Nephron progenitor cell (in vitro differentiated cells): ENCODE measurements around the gene POLR3F.

ENCODE experiments used
- DNase-seq: peaks from one replicate; pipeline ENCODE4 v3.0.0; 2021
- H3K27ac Mint-ChIP-seq: 2 replicates; pipeline ENCODE4 v1.8.0; 2021; ENCODE audit warnings: mild to moderate bottlenecking, moderate library complexity, mixed read lengths
- H3K27me3 Mint-ChIP-seq: 2 replicates; pipeline ENCODE4 v1.8.0; 2021; ENCODE audit warnings: mild to moderate bottlenecking, low read depth, mixed read lengths; ENCODE audit not compliant: poor library complexity
- H3K36me3 Mint-ChIP-seq: 2 replicates; pipeline ENCODE4 v1.8.0; 2021; ENCODE audit warnings: low read depth, mixed read lengths
- H3K4me1 Mint-ChIP-seq: 2 replicates; pipeline ENCODE4 v1.8.0; 2021; ENCODE audit warnings: mixed read lengths
- H3K4me3 Mint-ChIP-seq: 2 replicates; pipeline ENCODE4 v1.8.0; 2021; ENCODE audit warnings: mild to moderate bottlenecking, moderate library complexity, mixed read lengths
- H3K9me3 Mint-ChIP-seq: 2 replicates; pipeline ENCODE4 v1.8.0; 2021; ENCODE audit warnings: mild to moderate bottlenecking, moderate library complexity, mixed read lengths
- CTCF ChIP-seq: fragments of 200-600 bp; sonication (generic); IDR thresholded peaks from 2 replicates; pipeline ENCODE4 v1.5.0; 2021; ENCODE audit warnings: antibody characterized with exemption

Gene POLR3F

DNA sequence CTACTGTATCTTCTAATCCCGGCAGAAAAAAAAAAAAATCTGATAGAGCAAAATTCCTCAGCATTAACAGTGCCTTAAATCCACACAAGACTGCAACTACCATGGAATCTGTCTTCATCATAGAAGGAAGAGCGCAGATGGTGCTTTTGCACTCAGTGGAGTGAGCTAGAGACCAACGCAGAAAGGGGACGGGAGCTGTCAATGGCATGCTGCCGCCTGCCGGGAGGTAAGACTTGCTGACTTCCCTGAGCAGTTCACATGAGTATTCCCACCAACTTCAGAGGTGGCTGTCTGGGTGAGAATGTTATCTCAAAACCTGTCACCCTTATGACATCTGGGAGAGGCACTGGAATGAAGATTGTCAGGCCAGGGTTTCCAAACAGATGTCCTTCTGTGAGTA, 36.0 kb upstream of the POLR3F start:
- H3K36me3 Mint-ChIP-seq: peaks cover 28% of the 10 kb centered on the region
- H3K4me3 Mint-ChIP-seq: no peak overlapping the region
- peaks cover 3% of the 10 kb centered on the region for H3K27me3 Mint-ChIP-seq
- DNase-seq: no peak
- TF ChIP-seq CTCF: no peak
- H3K4me1 Mint-ChIP-seq: peaks cover 5% of the 10 kb centered on the region
- H3K27ac Mint-ChIP-seq: no peak overlapping the region
- H3K9me3 Mint-ChIP-seq: no peaks in the 10 kb centered on the region

- Mint-ChIP-seq H3K4me3 (no peak overlapping the region), H3K9me3 (no peaks in the 10 kb centered on the region), H3K27ac (no peak overlapping the region), H3K4me1 (no peaks in the 10 kb centered on the region), H3K36me3 (peaks cover 10% of the 10 kb centered on the region), H3K27me3 (peaks cover 3% of the 10 kb centered on the region)
- TF ChIP-seq CTCF: no peak
- DNase-seq: no peak
Observed at GRCh38 chr20:18436847-18437246, 30.3 kb upstream of the POLR3F start.

DNA sequence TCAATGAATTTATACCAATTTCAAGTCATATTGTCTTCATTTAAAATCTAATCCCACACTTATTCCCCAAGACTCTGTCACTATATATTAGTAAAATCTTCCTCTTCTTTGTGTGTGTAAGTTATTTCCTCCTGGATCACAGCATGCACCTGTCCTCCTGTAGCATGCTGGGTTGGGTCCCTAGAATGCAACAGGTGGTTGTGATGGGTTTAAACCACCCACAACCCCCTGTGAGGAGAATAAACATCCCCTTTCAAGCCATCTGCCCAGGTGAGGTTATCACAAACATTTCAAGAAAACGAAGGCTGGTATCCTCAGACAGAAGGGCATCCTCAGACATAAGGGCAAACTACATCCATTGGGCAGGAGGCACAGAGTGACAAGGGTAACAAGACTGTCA, 26.8 kb upstream of the POLR3F start:
- Mint-ChIP-seq H3K4me3 (no peak overlapping the region), H3K4me1 (no peaks in the 10 kb centered on the region), H3K9me3 (no peaks in the 10 kb centered on the region), H3K36me3 (no peaks in the 10 kb centered on the region), H3K27me3 (peaks cover 5% of the 10 kb centered on the region), H3K27ac (no peak overlapping the region)
- no peak for DNase-seq
- no peak for TF ChIP-seq CTCF

DNA sequence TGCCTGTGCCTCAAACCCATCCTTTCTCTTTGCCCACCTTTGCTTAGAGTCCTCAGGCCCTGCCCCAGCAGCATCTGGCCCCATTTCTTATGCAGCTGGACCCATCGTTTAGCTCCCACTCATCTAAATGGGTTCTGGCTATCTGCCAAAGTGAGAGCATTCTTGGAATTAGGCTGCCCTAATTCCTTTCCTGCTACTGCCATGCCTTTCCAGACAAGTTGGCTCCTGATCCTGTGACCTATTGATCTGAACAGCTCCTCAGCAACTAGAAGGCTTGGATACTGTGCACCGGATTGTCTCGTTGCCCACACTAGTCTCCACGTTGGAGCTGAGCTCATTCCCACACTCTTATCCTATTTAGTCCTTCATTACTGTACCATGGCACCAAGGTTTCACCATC, 23.3 kb upstream of the POLR3F start:
- H3K27me3 Mint-ChIP-seq: peaks cover 5% of the 10 kb centered on the region
- no peaks in the 10 kb centered on the region for H3K36me3 Mint-ChIP-seq
- DNase-seq: no peak
- no peaks in the 10 kb centered on the region for H3K9me3 Mint-ChIP-seq
- no peaks in the 10 kb centered on the region for H3K4me1 Mint-ChIP-seq
- TF ChIP-seq CTCF: no peak
- H3K27ac Mint-ChIP-seq: peak overlapping the region; percentile 15
- H3K4me3 Mint-ChIP-seq: no peak overlapping the region

DNA sequence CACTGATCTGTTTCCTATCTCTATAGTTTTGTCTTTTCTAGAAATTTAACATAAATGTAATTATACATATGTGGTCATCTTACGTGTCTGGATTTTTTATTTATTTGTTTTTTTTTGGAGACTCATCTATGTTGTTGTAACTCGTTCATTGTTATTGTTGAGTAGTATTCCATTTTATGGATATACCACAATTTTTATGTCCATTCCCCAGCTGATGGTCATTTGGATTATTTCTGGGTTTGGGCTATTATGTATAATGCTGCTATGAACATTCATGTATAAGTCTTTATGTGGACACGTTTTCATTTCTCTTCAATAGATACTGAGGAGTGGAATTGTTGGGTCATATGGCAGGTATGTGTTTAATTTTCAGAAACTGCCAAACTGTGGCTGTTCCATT, 10.6 kb upstream of the POLR3F start:
- no peak for TF ChIP-seq CTCF
- no peak for DNase-seq
- H3K4me3 Mint-ChIP-seq: no peak overlapping the region
- no peaks in the 10 kb centered on the region for H3K27me3 Mint-ChIP-seq
- H3K9me3 Mint-ChIP-seq: peaks cover 16% of the 10 kb centered on the region
- peaks cover 31% of the 10 kb centered on the region for H3K36me3 Mint-ChIP-seq
- H3K27ac Mint-ChIP-seq: no peak overlapping the region
- H3K4me1 Mint-ChIP-seq: no peaks in the 10 kb centered on the region

GRCh38 chr20:18465536-18466200, 1.5 kb upstream of the POLR3F start:
- H3K4me3 Mint-ChIP-seq: peak overlapping the region; percentile 97
- H3K4me1 Mint-ChIP-seq: peaks cover 39% of the 10 kb centered on the region
- no peaks in the 10 kb centered on the region for H3K9me3 Mint-ChIP-seq
- no peaks in the 10 kb centered on the region for H3K36me3 Mint-ChIP-seq
- no peak overlapping the region for H3K27ac Mint-ChIP-seq
- no peak for DNase-seq
- peaks cover 7% of the 10 kb centered on the region for H3K27me3 Mint-ChIP-seq
- TF ChIP-seq CTCF: no peak
